Activated CD8-positive, alpha-beta T cell treated with anti-CD3 and anti-CD28 coated beads for 36 hours (primary cell): ENCODE measurements around the gene HOPX. TPM values are rescaled to one million over a fixed set of nuclear protein-coding genes. Genes with fewer than 3 reads are reported as not detected.
"Not testable (repeated sequence)": the region's sequence is repeated elsewhere in the genome, so short reads cannot be mapped to it uniquely, and the experiment has no call there.

Experiments
- ATAC-seq: fragments of 200-7000 bp; cut with Tn5 transposase; one replicate; pipeline ENCODE4 v1.10.0; 2021; ENCODE audit warnings: mild to moderate bottlenecking, moderate library complexity
- CTCF ChIA-PET: fragments of 350-600 bp; sonication (Branson Sonifier 250); formaldehyde crosslinking; loops from one replicate; lab custom pipeline; 2021; ENCODE audit warnings: antibody characterized with exemption; lab: Charles Lee
- POLR2A ChIA-PET: fragments of 350-600 bp; sonication (Branson Sonifier 250); formaldehyde crosslinking; loops from one replicate; lab custom pipeline; 2021; ENCODE audit warnings: antibody characterized with exemption; lab: Charles Lee
- DNase-seq: peaks from one replicate; pipeline ENCODE4 v3.0.0-alpha.2; 2020
- H3K27ac Mint-ChIP-seq: one replicate; pipeline ENCODE4 v1.8.0; 2021; ENCODE audit warnings: mild to moderate bottlenecking, mixed read lengths
- H3K27me3 Mint-ChIP-seq: one replicate; pipeline ENCODE4 v1.8.0; 2021; ENCODE audit warnings: mixed read lengths
- H3K36me3 Mint-ChIP-seq: one replicate; pipeline ENCODE4 v1.8.0; 2021; ENCODE audit warnings: low read depth, mixed read lengths
- H3K4me1 Mint-ChIP-seq: one replicate; pipeline ENCODE4 v1.8.0; 2021; ENCODE audit warnings: low read depth, mixed read lengths
- H3K4me3 Mint-ChIP-seq: one replicate; pipeline ENCODE4 v1.8.0; 2021; ENCODE audit warnings: mild to moderate bottlenecking, moderate library complexity, mixed read lengths
- H3K9me3 Mint-ChIP-seq: one replicate; pipeline ENCODE4 v1.8.0; 2021; ENCODE audit warnings: mixed read lengths
- CTCF ChIP-seq: fragments of 200-600 bp; IDR thresholded peaks from one replicate; pipeline ENCODE4 v1.8.0; 2022; ENCODE audit warnings: antibody characterized with exemption, mild to moderate bottlenecking
- intact Hi-C: fragments of 100-400 bp; cut with micrococcal nuclease; formaldehyde crosslinking; loops from one replicate; pipeline ENCODE4 v1.10.0; 2022
- total RNA-seq, 2 experiments: library from RNA; stranded (reverse); gene quantifications; one replicate each; pipeline ENCODE4 v1.2.3, GENCODE V29; 2021

HOPX gene
- total RNA-seq, 2 experiments from 2014 or later, result 55.8 to 58.7 TPM

DNA sequence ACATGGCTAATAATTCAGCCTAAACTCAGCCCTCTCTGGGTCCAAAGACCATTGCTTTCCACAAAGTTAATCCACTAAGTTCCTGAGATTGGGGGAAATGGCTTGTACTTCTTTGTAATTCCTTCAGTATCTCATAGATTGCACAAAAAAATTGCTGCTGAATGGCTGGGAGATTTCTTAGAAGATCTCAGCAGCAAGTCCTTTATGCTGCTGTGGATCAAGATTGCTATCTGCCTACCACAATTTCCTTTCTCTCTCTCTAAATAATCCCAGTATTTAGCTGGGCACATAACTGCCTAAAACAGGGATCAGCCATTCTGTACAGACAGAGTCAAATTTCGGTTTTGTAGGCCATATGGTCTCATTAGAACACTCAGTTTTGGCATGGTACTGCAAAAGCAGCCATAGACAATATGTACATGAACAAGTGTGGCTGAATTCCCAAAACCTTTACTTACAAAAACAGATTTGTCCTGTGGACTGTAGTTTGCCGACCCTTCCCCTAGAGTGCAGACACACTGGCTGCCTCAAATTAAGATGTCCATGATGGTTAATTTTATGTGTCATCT, 18.5 kb upstream of the HOPX start:
- intact Hi-C loops, result no loop called here
- no peaks in the 10 kb centered on the region for H3K36me3 Mint-ChIP-seq
- H3K4me1 Mint-ChIP-seq, result no peaks in the 10 kb centered on the region
- H3K27ac Mint-ChIP-seq, result no peak overlapping the region
- no peak overlapping the region for H3K4me3 Mint-ChIP-seq
- no peaks in the 10 kb centered on the region for H3K27me3 Mint-ChIP-seq
- H3K9me3 Mint-ChIP-seq, result no peaks in the 10 kb centered on the region
- no peak for TF ChIP-seq CTCF
- ChIA-PET CTCF (no interaction called here), POLR2A (no interaction called here)
- DNase-seq, result no peak
- ATAC-seq, result no peak

GRCh38 chr4:56698329-56698728, 17.2 kb upstream of the HOPX start:
- H3K27ac Mint-ChIP-seq, result no peak overlapping the region
- no peak for DNase-seq
- TF ChIP-seq CTCF, result no peak
- intact Hi-C loops, result no loop called here
- ATAC-seq, result no peak
- ChIA-PET POLR2A (no interaction called here), CTCF (no interaction called here)
- H3K27me3 Mint-ChIP-seq, result no peaks in the 10 kb centered on the region
- H3K4me3 Mint-ChIP-seq, result no peak overlapping the region
- H3K9me3 Mint-ChIP-seq, result no peaks in the 10 kb centered on the region
- no peaks in the 10 kb centered on the region for H3K36me3 Mint-ChIP-seq
- H3K4me1 Mint-ChIP-seq, result no peaks in the 10 kb centered on the region

- ChIA-PET POLR2A (interaction anchor here (0.8 kb wide), 1 partner anchor 239 kb away, joined by 4 read pairs; no protein-coding TSS in a partner anchor), CTCF (interaction anchor here (1.2 to 2.1 kb wide), 2 partner anchors 11 to 17 kb away, joined by 3 to 5 read pairs; no protein-coding TSS in a partner anchor)
- DNase-seq (no peak), ATAC-seq (no peak)
- H3K27ac Mint-ChIP-seq, result no peak overlapping the region
- H3K27me3 Mint-ChIP-seq, result peaks cover 4% of the 10 kb centered on the region
- H3K9me3 Mint-ChIP-seq, result no peaks in the 10 kb centered on the region
- no peak for TF ChIP-seq CTCF
- H3K36me3 Mint-ChIP-seq, result no peaks in the 10 kb centered on the region
- intact Hi-C loops, result no loop called here
- no peaks in the 10 kb centered on the region for H3K4me1 Mint-ChIP-seq
- no peak overlapping the region for H3K4me3 Mint-ChIP-seq
Observed at GRCh38 chr4:56696056-56696455, 15.0 kb upstream of the HOPX start.

DNA sequence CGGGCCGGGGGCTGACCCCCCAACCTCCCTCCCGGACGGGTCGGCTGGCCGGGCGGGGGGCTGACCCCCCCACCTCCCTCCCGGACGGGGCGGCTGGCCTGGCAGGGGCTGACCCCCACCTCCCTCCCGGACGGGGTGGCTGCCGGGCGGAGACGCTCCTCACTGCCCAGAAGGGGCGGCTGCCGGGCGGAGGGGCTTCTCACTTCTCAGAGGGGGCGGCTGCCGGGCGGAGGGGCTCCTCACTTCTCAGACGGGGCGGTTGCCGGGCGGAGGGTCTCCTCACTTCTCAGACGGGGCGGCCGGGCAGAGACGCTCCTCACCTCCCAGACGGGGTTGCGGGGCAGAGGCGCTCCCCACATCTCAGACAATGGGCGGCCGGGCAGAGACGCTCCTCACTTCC, 12.4 kb upstream of the HOPX start:
- H3K27ac Mint-ChIP-seq, H3K27me3 Mint-ChIP-seq, H3K4me1 Mint-ChIP-seq, DNase-seq, ATAC-seq, intact Hi-C loops, H3K4me3 Mint-ChIP-seq, CTCF ChIA-PET, POLR2A ChIA-PET, H3K9me3 Mint-ChIP-seq, H3K36me3 Mint-ChIP-seq: not testable (repeated sequence)

GRCh38 chr4:56692576-56692975, 11.5 kb upstream of the HOPX start:
- H3K4me1 Mint-ChIP-seq, result no peaks in the 10 kb centered on the region
- no peaks in the 10 kb centered on the region for H3K9me3 Mint-ChIP-seq
- intact Hi-C loops, result no loop called here
- peaks cover 4% of the 10 kb centered on the region for H3K27me3 Mint-ChIP-seq
- H3K27ac Mint-ChIP-seq, result no peak overlapping the region
- no peak for DNase-seq
- no peaks in the 10 kb centered on the region for H3K36me3 Mint-ChIP-seq
- H3K4me3 Mint-ChIP-seq, result no peak overlapping the region
- TF ChIP-seq CTCF, result no peak
- CTCF ChIA-PET, result no interaction called here
- POLR2A ChIA-PET, result no interaction called here
- ATAC-seq, result no peak
